K562 (cell line): ENCODE results near the gene TMEM245. TPM values are rescaled to one million over a fixed set of nuclear protein-coding genes. Genes with fewer than 3 reads are reported as not detected.

Experiments
- CREB3 ChIP-seq: fragments of 450-650 bp; conservative IDR thresholded peaks from 2 replicates; pipeline ENCODE4 v1.6.1; 2016; ENCODE audit warnings: missing genetic modification characterization, low read depth, mild to moderate bottlenecking, missing compliant biosample characterization, moderate library complexity
- CREM ChIP-seq: IDR thresholded peaks from 2 replicates; pipeline ENCODE4 v1.6.1; 2014; ENCODE audit warnings: antibody characterized with exemption, low read depth
- DMBX1 ChIP-seq: fragments of 250-450 bp; sonication (Bioruptor Pico); IDR thresholded peaks from 2 replicates; pipeline ENCODE4 v1.8.0; 2022; ENCODE audit warnings: inconsistent platforms, mild to moderate bottlenecking, moderate library complexity, borderline replicate concordance
- ELK1 ChIP-seq: sonication (generic); formaldehyde crosslinking; IDR thresholded peaks from 2 replicates; pipeline ENCODE4 v1.8.1; 2022; ENCODE audit warnings: missing genetic modification reagents
- GABPA ChIP-seq: fragments of 200-800 bp; sonication (Bioruptor generic); conservative IDR thresholded peaks from 2 replicates; pipeline ENCODE4 v1.6.1; 2016; ENCODE audit warnings: low read depth, missing genetic modification characterization, missing compliant biosample characterization
- JUN ChIP-seq, 2 experiments: sonication (generic) in 1 of 2; formaldehyde crosslinking in 1 of 2; IDR thresholded peaks; 2 replicates each; pipeline versions ENCODE4 v1.6.1 to v1.8.0; 2012 to 2022; ENCODE audit warnings: borderline replicate concordance in 2 of 2, mild to moderate bottlenecking in 2 of 2, improper control_type of control experiment in 1 of 2, low read depth in 1 of 2, low read length in 1 of 2, missing genetic modification reagents in 1 of 2
- L3MBTL2 ChIP-seq: fragments of 450-650 bp; IDR thresholded peaks from 2 replicates; pipeline ENCODE4 v1.6.1; 2016; ENCODE audit warnings: mild to moderate bottlenecking, moderate library complexity
- NR2F6 ChIP-seq: fragments of 450-650 bp; formaldehyde crosslinking; IDR thresholded peaks from 2 replicates; pipeline ENCODE4 v1.4.0; 2020; ENCODE audit warnings: mild to moderate bottlenecking
- PATZ1 ChIP-seq: fragments of 250-450 bp; sonication (Bioruptor Pico); IDR thresholded peaks from 2 replicates; pipeline ENCODE4 v1.5.0; 2020; ENCODE audit warnings: mild to moderate bottlenecking, borderline replicate concordance
- RFX7 ChIP-seq: fragments of 250-450 bp; sonication (Bioruptor Pico); IDR thresholded peaks from 2 replicates; pipeline ENCODE4 v1.5.1; 2021; ENCODE audit warnings: mild to moderate bottlenecking
- SIN3B ChIP-seq: fragments of 450-650 bp; IDR thresholded peaks from 2 replicates; pipeline ENCODE4 v1.6.1; 2017; ENCODE audit warnings: low read depth, mild to moderate bottlenecking, moderate library complexity
- SMAD4 ChIP-seq: fragments of 250-450 bp; sonication (Bioruptor Pico); conservative IDR thresholded peaks from 2 replicates; pipeline ENCODE4 v1.8.0; 2021; ENCODE audit warnings: inconsistent platforms, mild to moderate bottlenecking, moderate library complexity
- SMARCA5 ChIP-seq: fragments of 450-650 bp; IDR thresholded peaks from 2 replicates; pipeline ENCODE4 v1.6.1; 2016
- SMARCE1 ChIP-seq: fragments of 450-650 bp; IDR thresholded peaks from 2 replicates; pipeline ENCODE4 v1.7.1; 2016; ENCODE audit warnings: mild to moderate bottlenecking
- ZBTB9 ChIP-seq: fragments of 450-650 bp; formaldehyde crosslinking; IDR thresholded peaks from 2 replicates; pipeline ENCODE4 v1.4.0; 2020; ENCODE audit warnings: mild to moderate bottlenecking, moderate library complexity
- ZNF175 ChIP-seq: fragments of 200-800 bp; sonication (Bioruptor generic); IDR thresholded peaks from 2 replicates; pipeline ENCODE4 v1.6.1; 2016; ENCODE audit warnings: low read depth, mild to moderate bottlenecking, missing genetic modification characterization, missing compliant biosample characterization
- ZNF592 ChIP-seq: fragments of 450-650 bp; IDR thresholded peaks from 2 replicates; pipeline ENCODE4 v1.6.1; 2017; ENCODE audit warnings: antibody characterized with exemption, mild to moderate bottlenecking
- ZNF644 ChIP-seq: fragments of 200-800 bp; sonication (Bioruptor generic); IDR thresholded peaks from 2 replicates; pipeline ENCODE4 v1.6.1; 2016; ENCODE audit warnings: low read depth, missing genetic modification characterization, missing compliant biosample characterization
- ZNF766 ChIP-seq: fragments of 200-800 bp; sonication (Bioruptor generic); conservative IDR thresholded peaks from 2 replicates; pipeline ENCODE4 v1.6.1; 2016; ENCODE audit warnings: missing genetic modification characterization, missing compliant biosample characterization
- polyA plus RNA-seq, 8 experiments: library from polyadenylated mRNA; depleted of rRNA in 4 of 8; stranded (reverse) in 5 of 8; unstranded in 3 of 8; fragments of >200 nt; fragmentation: Nextera tagmentation in 2 of 8; fragmentation: Illumina TruSeq in 1 of 8; extraction: Ambion mirVana in 2 of 8; extraction: Trizol in 1 of 8; gene quantifications; 2 replicates each; pipeline versions ENCODE4 v1.2.1 to v1.2.3, GENCODE V29; 2011 to 2014; ENCODE audit warnings: inconsistent platforms in 1 of 8, missing spikeins in 1 of 8
- total RNA-seq, 7 experiments: library from RNA; depleted of rRNA in 6 of 7; stranded (reverse); fragments of >200 nt in 6 of 7; fragmentation: Illumina TruSeq in 2 of 7; extraction: Trizol in 2 of 7; gene quantifications; 2 replicates each; pipeline versions ENCODE4 v1.2.1 to v1.2.3, GENCODE V29; 2011 to 2021; ENCODE audit warnings: low replicate concordance in 1 of 7

The TMEM245 gene
- total and polyA plus RNA-seq, 9 of the 15 experiments (the other 6 are each of a cell fraction or from before 2014, with no cell fraction given): 8.5 to 43.2 (median 24.3) TPM

GRCh38 chr9:108994695-108995094, 125.1 kb downstream of the TMEM245 start (continued):
- TF ChIP-seq L3MBTL2: no peak
- no peak for TF ChIP-seq ELK1 (CRISPR knock-in tag)
- peak; percentile 16; the same call in 1 of the 2 replicates for TF ChIP-seq CREB3
- TF ChIP-seq SMARCE1: no peak
- no peak for TF ChIP-seq ZNF175 (CRISPR knock-in tag)
- 0 out of 2 replicates have a peak, but pooled peaks have one; percentile 54 for TF ChIP-seq ZBTB9 (CRISPR knock-in tag)
- no peak for TF ChIP-seq JUN (IDR thresholded peaks at IDR 0.05; ENCODE audit: borderline replicate concordance, low read depth, low read length)
- no peak for TF ChIP-seq JUN (CRISPR knock-in tag; IDR thresholded peaks at IDR 0.05; ENCODE audit: borderline replicate concordance)
- no peak for TF ChIP-seq NR2F6
- peak; percentile 49 for TF ChIP-seq CREM
- peak; percentile 70 for TF ChIP-seq GABPA (tag)
- TF ChIP-seq RFX7 (CRISPR knock-in tag): no peak
- TF ChIP-seq SMARCA5: no peak
- TF ChIP-seq DMBX1 (CRISPR knock-in tag): 0 out of 2 replicates have a peak, but pooled peaks have one; percentile 51
- no peak for TF ChIP-seq SIN3B
- 0 out of 2 replicates have a peak, but pooled peaks have one; percentile 64 for TF ChIP-seq ZNF592
- peak; percentile 72 for TF ChIP-seq ZNF766 (CRISPR knock-in tag)
- TF ChIP-seq ZNF644 (tag): peak; percentile 23; the same call in 1 of the 2 replicates
- no peak for TF ChIP-seq PATZ1 (CRISPR knock-in tag)
- 0 out of 2 replicates have a peak, but pooled peaks have one; percentile 28 for TF ChIP-seq SMAD4 (CRISPR knock-in tag)
